ENCODE measurements around the gene GCK. TPM values are rescaled to one million over a fixed set of nuclear protein-coding genes. Genes with fewer than 3 reads are reported as not detected.

Gene GCK
- total and polyA plus RNA-seq, 2 donors (not counting 1 experiment from before 2014, with no cell fraction given) = 0.22 to 0.24 TPM

- H3K9ac ChIP-seq (ENCODE audit: low read length) = no peak overlapping the region
- ChIA-PET CTCF (interaction anchor here (1.2 kb wide), 1 partner anchor 10 kb away, joined by 4 read pairs; no protein-coding TSS in a partner anchor), POLR2A (no interaction called here)
- H3K79me2 ChIP-seq (ENCODE audit: control insufficient read depth, insufficient read depth, low read length) = peaks cover 3% of the 10 kb centered on the region
- H3K27ac ChIP-seq (ENCODE audit: low read length in 2 of 2) = no peak overlapping the region
- H3K36me3 ChIP-seq (replicated peaks in 1 of 2; ENCODE audit: control extremely low read depth in 1 of 2, control insufficient read depth in 1 of 2, extremely low read depth in 1 of 2, insufficient read depth in 2 of 2, low read length in 1 of 2) = peaks cover 0 to 59% of the 10 kb centered on the region in 2 experiments
- H3K4me1 ChIP-seq (ENCODE audit: control insufficient read depth in 2 of 2, insufficient read depth in 2 of 2, low read length in 2 of 2) = peaks cover 0 to 10% of the 10 kb centered on the region in 2 donors
- Mint-ChIP-seq H3K27ac (no peak overlapping the region), H3K27me3 (no peaks in the 10 kb centered on the region), H3K9me3 (ENCODE audit: insufficient read depth) (no peaks in the 10 kb centered on the region), H3K4me1 (peaks cover 12% of the 10 kb centered on the region), H3K4me3 (no peak overlapping the region)
- intact Hi-C loops (cut with micrococcal nuclease) = no loop called here
- WGBS (ENCODE audit: insufficient coverage) = 91% methylated on average over 5 of the region's 7 CpGs
- no peak overlapping the region for H3K4me2 ChIP-seq (replicated peaks; ENCODE audit: low read depth, low read length, poor library complexity, severe bottlenecking)
- no peaks in the 10 kb centered on the region for H4K20me1 ChIP-seq (ENCODE audit: control insufficient read depth, insufficient read depth, low read length, poor library complexity, severe bottlenecking)
- ATAC-seq (ENCODE audit: low read depth) (no peak), DNase-seq (no peak)
- no peak overlapping the region for H3K4me3 ChIP-seq (ENCODE audit: control extremely low read depth in 1 of 5, extremely low read depth in 1 of 5, insufficient read depth in 1 of 5, low read depth in 2 of 5, low read length in 4 of 5)
- no peaks in the 10 kb centered on the region for H3K27me3 ChIP-seq (replicated peaks in 1 of 4; ENCODE audit: control extremely low read depth in 1 of 4, control insufficient read depth in 3 of 4, insufficient read depth in 4 of 4, low read length in 3 of 4)
- no peak overlapping the region for H2AFZ ChIP-seq (ENCODE audit: insufficient read depth, low read depth, low read length, poor library complexity, severe bottlenecking)
- H3K9me3 ChIP-seq (ENCODE audit: control extremely low read depth in 1 of 3, control insufficient read depth in 2 of 3, insufficient read depth in 1 of 3, low read length in 2 of 3) = no peaks in the 10 kb centered on the region
- no peak for TF ChIP-seq CTCF (IDR thresholded peaks at IDR 0.05)
- TF ChIP-seq EZH2 (IDR thresholded peaks at IDR 0.05; ENCODE audit: borderline replicate concordance, insufficient read depth, low read depth, low read length, poor library complexity, severe bottlenecking) = no peak
Measured at GRCh38 chr7:44212581-44213184, 23.4 kb upstream of the GCK start.

GRCh38 chr7:44212018-44212417 is 22.8 kb upstream of the GCK start:
- H3K4me1 ChIP-seq (ENCODE audit: control insufficient read depth in 2 of 2, insufficient read depth in 2 of 2, low read length in 2 of 2) = peaks cover 0 to 10% of the 10 kb centered on the region in 2 donors
- peaks cover 12% of the 10 kb centered on the region for H3K4me1 Mint-ChIP-seq
- CTCF ChIA-PET = interaction anchor here (1.2 kb wide), 1 partner anchor 9 kb away, joined by 4 read pairs; no protein-coding TSS in a partner anchor
- no peaks in the 10 kb centered on the region for H3K9me3 ChIP-seq (ENCODE audit: control extremely low read depth in 1 of 3, control insufficient read depth in 2 of 3, insufficient read depth in 1 of 3, low read length in 2 of 3)
- peaks cover 3% of the 10 kb centered on the region for H3K79me2 ChIP-seq (ENCODE audit: control insufficient read depth, insufficient read depth, low read length)
- H3K9ac ChIP-seq (ENCODE audit: low read length) = no peak overlapping the region
- H3K36me3 ChIP-seq (replicated peaks in 1 of 2; ENCODE audit: control extremely low read depth in 1 of 2, control insufficient read depth in 1 of 2, extremely low read depth in 1 of 2, insufficient read depth in 2 of 2, low read length in 1 of 2) = peaks cover 1 to 66% of the 10 kb centered on the region in 2 experiments
- H3K27me3 ChIP-seq (replicated peaks in 1 of 4; ENCODE audit: control extremely low read depth in 1 of 4, control insufficient read depth in 3 of 4, insufficient read depth in 4 of 4, low read length in 3 of 4) = no peaks in the 10 kb centered on the region
- WGBS (ENCODE audit: insufficient coverage) = 97% methylated on average over 4 of the region's 6 CpGs
- DNase-seq = no peak
- intact Hi-C loops (cut with micrococcal nuclease) = no loop called here
- H3K27ac ChIP-seq (ENCODE audit: low read length in 2 of 2) = no peak overlapping the region
- no peaks in the 10 kb centered on the region for H3K27me3 Mint-ChIP-seq
- no peaks in the 10 kb centered on the region for H4K20me1 ChIP-seq (ENCODE audit: control insufficient read depth, insufficient read depth, low read length, poor library complexity, severe bottlenecking)
- H3K4me2 ChIP-seq (replicated peaks; ENCODE audit: low read depth, low read length, poor library complexity, severe bottlenecking) = no peak overlapping the region
- no peak overlapping the region for H3K4me3 Mint-ChIP-seq
- no peak overlapping the region for H3K27ac Mint-ChIP-seq
- ATAC-seq (ENCODE audit: low read depth) = no peak
- TF ChIP-seq CTCF (IDR thresholded peaks at IDR 0.05) = no peak
- no peak for TF ChIP-seq EZH2 (IDR thresholded peaks at IDR 0.05; ENCODE audit: borderline replicate concordance, insufficient read depth, low read depth, low read length, poor library complexity, severe bottlenecking)
- POLR2A ChIA-PET = no interaction called here
- no peak overlapping the region for H2AFZ ChIP-seq (ENCODE audit: insufficient read depth, low read depth, low read length, poor library complexity, severe bottlenecking)
- H3K9me3 Mint-ChIP-seq (ENCODE audit: insufficient read depth) = no peaks in the 10 kb centered on the region
- no peak overlapping the region for H3K4me3 ChIP-seq (ENCODE audit: control extremely low read depth in 1 of 5, extremely low read depth in 1 of 5, insufficient read depth in 1 of 5, low read depth in 2 of 5, low read length in 4 of 5)
